Activated CD8-positive, alpha-beta memory T cell treated with anti-CD3 and anti-CD28 coated beads for 4 hours (primary cell): Measurements from ENCODE around the gene EFNA4.
"Not testable (repeated sequence)": the region's sequence is repeated elsewhere in the genome, so short reads cannot be mapped to it uniquely, and the experiment has no call there.

ENCODE experiments used
- DNase-seq, 2 donors: peaks; one replicate each; pipeline ENCODE4 v3.0.0-alpha.2; 2020; ENCODE audit warnings: low read depth in 2 of 2

The EFNA4 gene

GRCh38 chr1:155086856-155087535, 23.5 kb downstream of the EFNA4 start:
- no peak for DNase-seq

- peak; percentile 60 to 61 for DNase-seq
Measured at GRCh38 chr1:155091071-155092051, 27.8 kb downstream of the EFNA4 start.

GRCh38 chr1:155092131-155092530, 28.6 kb downstream of the EFNA4 start:
- DNase-seq: no peak

GRCh38 chr1:155092641-155093040, 29.1 kb downstream of the EFNA4 start:
- DNase-seq: no peak

GRCh38 chr1:155093911-155094621, 30.5 kb downstream of the EFNA4 start:
- no peak for DNase-seq

GRCh38 chr1:155094622-155094948, 31.0 kb downstream of the EFNA4 start:
- DNase-seq: no peak

GRCh38 chr1:155099331-155099730, 35.8 kb downstream of the EFNA4 start:
- DNase-seq: no peak

GRCh38 chr1:155103325-155103724, 39.8 kb downstream of the EFNA4 start:
- no peak for DNase-seq

GRCh38 chr1:155104605-155105534, 41.3 kb downstream of the EFNA4 start:
- DNase-seq: no peak

GRCh38 chr1:155105604-155106011, 42.1 kb downstream of the EFNA4 start:
- no peak for DNase-seq

GRCh38 chr1:155106862-155107261, 43.3 kb downstream of the EFNA4 start:
- DNase-seq: no peak

- DNase-seq: no peak
Measured at GRCh38 chr1:155107309-155108264, 44.0 kb downstream of the EFNA4 start.

- DNase-seq: no peak
Measured at GRCh38 chr1:155108296-155108695, 44.8 kb downstream of the EFNA4 start.

GRCh38 chr1:155110381-155110780, 46.8 kb downstream of the EFNA4 start:
- no peak for DNase-seq

- no peak for DNase-seq
Measured at GRCh38 chr1:155110826-155111225, 47.3 kb downstream of the EFNA4 start.

- no peak for DNase-seq
Measured at GRCh38 chr1:155113450-155113980, 50.0 kb downstream of the EFNA4 start.

GRCh38 chr1:155116113-155116764, 52.7 kb downstream of the EFNA4 start:
- DNase-seq: no peak

- no peak for DNase-seq
Measured at GRCh38 chr1:155117610-155118009, 54.1 kb downstream of the EFNA4 start.

GRCh38 chr1:155118090-155118489, 54.5 kb downstream of the EFNA4 start:
- DNase-seq: not testable (repeated sequence)
